Articular chondrocyte of knee joint (primary cell): ENCODE measurements around the gene RPS6KA1. TPM values are rescaled to one million over a fixed set of nuclear protein-coding genes. Genes with fewer than 3 reads are reported as not detected.

Experiments
- small RNA-seq: library from RNA; depleted of rRNA; stranded (forward); fragments of <200 nt; gene quantifications from one replicate; pipeline ENCODE3, GENCODE V24; 2012
- total RNA-seq: library from RNA; depleted of rRNA; stranded (reverse); fragments of >200 nt; gene quantifications from 2 replicates; pipeline ENCODE4 v1.2.3, GENCODE V29; 2012

Gene RPS6KA1
- total RNA-seq = 3.5 and 4.2 TPM in 2 replicates

DNA sequence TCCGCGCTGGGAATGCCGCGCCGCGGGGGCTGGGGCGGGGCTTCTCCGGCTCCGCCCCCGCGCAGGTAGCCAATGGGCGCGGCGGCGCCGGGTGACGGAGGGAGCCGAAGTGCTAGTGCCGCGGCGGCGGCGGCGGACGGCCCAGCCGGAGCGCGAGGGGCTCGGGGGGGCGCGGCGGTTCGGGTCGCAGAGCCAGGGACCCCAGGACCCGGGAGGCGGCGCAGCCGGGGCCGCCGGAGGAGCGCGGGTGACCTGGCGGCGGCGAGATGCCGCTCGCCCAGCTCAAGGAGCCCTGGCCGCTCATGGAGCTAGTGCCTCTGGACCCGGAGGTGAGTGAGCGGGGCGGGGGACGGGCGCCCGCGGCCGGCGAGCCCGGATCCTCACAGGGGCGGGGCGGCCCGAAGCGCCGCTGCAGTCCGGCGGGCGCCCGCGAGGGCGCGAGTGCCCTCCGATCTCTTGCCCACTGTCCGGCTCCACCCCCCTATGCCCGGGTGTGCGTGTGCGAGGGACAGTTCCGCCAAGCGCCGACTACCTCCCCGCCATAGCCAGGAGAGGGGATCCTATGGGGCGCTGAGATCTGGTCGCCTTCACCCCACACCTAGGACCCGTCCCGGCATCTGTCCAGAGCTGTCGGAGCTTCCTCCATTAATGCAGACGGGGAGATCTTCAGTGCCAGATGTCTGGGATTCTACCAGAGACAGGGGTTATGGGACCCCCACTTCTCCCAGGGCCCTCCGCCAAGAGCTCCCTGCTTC is at the start of gene RPS6KA1:
RPS6KA1 (plus strand) TSS at position 107 of the 755 bp plus-strand sequence; CDS start at position 267, 160 bp downstream.

Small RNA genes within 50 kb of the gene (small RNA-seq; reads per million reads assigned to genes)
- 0.19 reads per million for gene MIR1976
- not detected for gene RF00019
- gene RNU7-29P = not detected

Other genes starting within 250 kb of the RPS6KA1 start
- gene SH3BGRL3, start 249.7 kb upstream of the RPS6KA1 start, total RNA-seq = 67.5 and 71.7 TPM in 2 replicates
- 5.7 and 6.8 TPM in 2 replicates for gene UBXN11, start 223.1 kb upstream of the RPS6KA1 start, total RNA-seq
- not detected in 2 replicates for gene CD52, start 211.8 kb upstream of the RPS6KA1 start, total RNA-seq
- gene CRYBG2, start 175.6 kb upstream of the RPS6KA1 start, total RNA-seq = not detected in 2 replicates
- gene ZNF683, start 157.0 kb upstream of the RPS6KA1 start, total RNA-seq = not detected in 2 replicates
- not detected in 2 replicates for gene LIN28A, start 118.9 kb upstream of the RPS6KA1 start, total RNA-seq
- gene DHDDS, start 97.4 kb upstream of the RPS6KA1 start, total RNA-seq = 59.5 and 71.0 TPM in 2 replicates
- gene HMGN2, start 57.3 kb upstream of the RPS6KA1 start, total RNA-seq = 382 and 413 TPM in 2 replicates
- gene ARID1A, start 166.3 kb downstream of the RPS6KA1 start, total RNA-seq = 22.6 and 26.2 TPM in 2 replicates